Non-pigmented ciliary epithelial cell (primary cell): ENCODE results near the gene CCDC51.

Experiments
- DNase-seq: peaks from one replicate; pipeline ENCODE4 v3.0.0-alpha.2; 2010; ENCODE audit warnings: low read depth

CCDC51 gene

DNA sequence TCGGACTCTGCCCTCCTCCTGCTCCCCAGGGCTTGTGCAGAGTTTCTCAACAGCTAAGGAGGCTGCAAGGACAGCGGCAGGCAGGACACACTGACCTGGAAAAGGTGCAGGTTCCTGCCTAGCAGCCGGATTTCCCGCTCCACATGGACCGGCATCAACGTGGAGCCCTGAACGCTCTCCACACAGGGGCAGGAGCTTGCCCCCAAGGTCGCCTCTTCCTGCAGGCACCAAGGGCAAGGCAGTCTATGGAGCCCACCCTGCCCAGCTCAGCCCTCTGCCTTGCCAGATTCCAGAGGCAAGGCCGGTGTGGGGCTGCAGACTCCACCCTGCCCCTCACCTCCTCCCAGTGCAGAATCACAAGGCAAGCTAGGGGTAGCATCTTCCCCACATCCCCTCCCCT is 20.8 kb downstream of the CCDC51 start:
- DNase-seq = no peak

DNA sequence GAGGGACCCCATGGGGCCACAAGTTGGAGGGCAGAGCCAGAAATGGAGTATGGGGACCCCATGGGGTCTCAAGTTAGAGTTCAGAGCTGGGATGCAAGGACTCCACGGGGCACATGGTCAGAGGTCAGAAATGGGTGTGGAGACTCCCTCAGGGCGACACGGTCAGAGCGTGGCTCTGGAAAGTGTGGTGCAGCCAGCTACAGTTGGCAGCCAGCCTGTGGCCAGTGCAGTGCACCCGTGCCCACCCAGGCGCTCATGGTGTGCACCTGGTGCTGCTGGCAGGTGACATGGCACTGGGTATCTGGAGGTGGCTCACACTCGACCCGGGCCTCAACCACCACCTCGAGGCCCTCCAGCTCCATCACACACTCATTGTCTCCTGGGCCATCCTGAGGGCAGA is 21.3 kb downstream of the CCDC51 start:
- no peak for DNase-seq

DNA sequence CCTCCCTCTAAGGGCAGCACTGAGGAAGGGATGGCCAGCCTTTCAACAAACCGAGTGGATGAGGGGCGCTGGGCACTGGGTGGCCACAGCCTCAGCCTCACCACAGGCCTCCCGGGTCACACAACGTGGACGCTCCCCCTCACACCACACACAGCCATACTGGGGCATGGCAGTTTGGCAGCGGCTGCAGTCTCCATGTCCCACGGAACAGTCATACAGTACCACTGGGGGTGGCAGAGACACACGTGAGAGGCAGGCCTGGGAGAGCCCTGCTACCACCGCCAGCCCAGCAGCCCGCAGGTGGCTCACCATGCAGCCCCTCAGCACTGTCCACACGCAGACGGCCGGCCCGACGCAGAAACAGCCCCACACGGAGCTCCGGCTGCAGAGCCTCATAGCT is 21.8 kb downstream of the CCDC51 start:
- DNase-seq = no peak

DNA sequence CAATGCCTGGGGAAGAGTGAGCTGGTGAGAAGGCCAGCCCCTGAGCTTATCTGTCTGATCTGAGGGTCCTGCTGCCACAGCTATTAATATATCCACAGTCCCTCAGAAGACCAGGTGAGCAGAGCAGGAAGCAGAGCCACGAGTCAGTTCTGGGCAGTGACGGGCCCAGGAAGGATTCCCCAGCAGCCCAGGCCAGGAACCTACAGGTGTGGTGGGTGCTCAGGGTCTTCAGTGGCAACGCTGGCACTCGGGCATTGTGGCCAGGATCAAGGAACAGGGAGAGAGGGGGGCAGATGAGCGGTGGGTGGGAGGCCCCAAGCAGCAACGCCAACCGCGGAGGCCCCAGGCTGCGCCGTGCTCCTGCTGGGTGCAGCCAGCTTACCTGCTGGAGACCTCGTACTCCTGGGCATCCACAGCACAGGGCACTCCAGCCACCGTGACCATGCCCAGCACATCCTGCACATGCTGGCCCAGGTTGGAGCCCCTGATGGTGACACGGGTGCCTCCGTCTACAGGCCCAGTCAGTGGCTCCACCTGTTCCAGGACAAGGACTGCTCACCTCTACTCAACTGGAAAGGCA is 22.3 kb downstream of the CCDC51 start:
- DNase-seq = no peak

DNA sequence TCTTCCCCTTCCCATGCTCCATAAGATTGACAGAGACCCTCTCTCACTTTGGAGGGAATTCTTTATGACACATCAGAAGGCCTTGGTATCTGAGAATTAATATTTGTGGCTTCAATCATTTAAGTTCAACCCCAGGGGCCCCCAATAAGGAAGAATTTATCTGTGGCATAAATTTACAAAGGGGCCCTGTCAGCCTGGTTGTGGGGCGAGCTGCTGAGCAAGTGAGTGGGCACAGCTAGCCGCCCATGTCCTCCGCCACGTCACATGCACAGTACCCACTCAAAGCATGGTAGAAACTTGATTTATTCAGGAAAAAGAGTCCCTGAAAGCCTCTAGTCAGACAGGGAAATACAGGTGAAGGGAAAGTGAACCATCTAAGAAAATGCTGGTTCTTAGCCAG is 23.4 kb downstream of the CCDC51 start:
- DNase-seq = no peak

DNA sequence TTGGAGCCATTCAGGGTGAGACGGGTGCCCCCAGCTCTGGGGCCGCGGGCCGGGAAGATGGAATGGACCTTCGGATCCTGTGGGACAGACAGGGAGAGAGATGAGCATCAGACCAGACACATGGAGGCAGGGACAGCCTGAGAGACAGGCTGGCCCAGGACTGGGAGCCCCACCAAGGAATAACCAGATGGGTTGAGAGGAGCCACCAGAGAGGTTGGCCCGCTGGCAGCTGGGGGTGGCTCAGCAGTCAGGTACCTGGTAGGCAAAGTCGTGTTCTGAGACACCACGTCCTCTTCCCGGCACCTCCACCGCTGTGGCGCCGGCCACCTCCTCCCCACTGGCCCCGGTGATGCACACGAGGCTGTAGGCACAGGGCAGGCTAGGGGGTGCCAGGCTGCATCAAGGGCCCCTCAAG is 23.8 kb downstream of the CCDC51 start:
- no peak for DNase-seq

DNA sequence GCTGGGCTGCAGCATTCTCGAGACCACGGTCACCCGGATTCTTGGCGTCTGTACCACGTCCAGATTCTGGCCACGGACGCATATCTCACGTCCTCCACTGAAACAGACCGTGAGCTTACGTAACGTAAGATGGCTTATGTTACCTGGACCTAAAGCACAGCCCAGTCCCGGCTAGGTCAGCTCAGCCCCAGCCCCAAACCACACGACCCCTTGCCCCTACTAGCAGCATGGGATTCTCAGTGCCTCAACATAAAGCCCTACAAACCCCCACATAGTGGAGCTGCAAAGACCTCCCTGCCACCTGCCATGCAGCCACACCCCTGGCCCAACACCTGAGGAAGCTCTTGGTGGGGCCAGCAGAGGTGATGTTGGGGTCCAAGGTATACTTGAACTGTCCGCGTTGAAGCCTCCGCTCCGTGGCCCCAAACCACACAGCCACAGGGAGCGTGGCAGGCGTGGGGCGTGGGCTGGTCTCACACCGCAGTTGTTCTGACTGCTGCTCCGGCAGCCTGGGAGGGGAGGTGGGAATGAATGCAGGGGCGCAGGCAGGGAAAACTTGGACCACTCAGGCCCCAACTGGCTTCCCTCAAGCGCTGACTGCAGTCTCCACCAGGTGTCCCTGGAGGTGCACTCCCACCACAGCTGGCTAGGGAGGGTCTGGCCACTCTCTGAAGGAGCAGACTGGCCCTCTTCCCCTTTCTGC is 24.5 kb downstream of the CCDC51 start:
- no peak for DNase-seq

DNA sequence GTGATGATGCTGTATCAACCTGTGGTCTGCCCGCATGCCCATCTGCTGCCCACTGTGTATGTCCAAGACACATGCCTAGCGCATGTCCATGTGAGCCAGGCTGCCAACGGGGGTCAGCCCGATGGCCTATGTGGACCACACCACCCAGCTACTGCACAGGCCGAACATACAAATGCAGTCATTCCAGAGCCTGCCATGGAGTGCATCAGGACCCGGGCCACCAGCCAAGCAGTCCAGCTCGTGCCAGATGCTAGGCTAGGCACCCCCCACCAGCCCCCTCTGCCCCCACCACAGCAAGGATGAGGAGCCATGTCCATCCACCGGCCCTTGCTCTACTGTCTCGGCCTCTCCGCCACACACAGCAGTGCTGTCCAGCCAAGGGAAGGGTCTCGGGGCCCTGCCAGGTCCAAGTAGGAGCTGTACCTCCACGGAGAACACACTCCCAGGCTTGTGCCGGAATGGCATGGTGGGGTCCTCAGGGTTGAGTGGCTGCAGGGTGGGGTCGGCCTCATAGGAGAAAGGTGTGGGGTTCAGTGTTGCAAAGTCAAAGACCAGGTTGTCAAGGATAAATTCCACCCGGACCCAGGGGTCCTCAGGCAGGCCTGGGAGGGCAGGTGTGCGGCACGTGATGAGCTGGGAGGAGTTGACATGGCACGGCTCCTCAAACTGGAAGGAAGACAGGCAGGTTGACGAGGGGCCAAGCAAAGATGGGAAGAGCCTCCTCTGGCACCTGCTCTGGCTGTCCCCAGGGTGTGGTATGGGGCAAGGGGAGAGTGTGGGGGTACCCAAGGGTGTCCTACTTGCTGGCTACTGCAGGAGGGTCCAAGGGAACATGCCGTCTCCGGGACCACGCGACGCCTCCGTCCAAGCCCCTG is 25.3 kb downstream of the CCDC51 start:
- no peak for DNase-seq

DNA sequence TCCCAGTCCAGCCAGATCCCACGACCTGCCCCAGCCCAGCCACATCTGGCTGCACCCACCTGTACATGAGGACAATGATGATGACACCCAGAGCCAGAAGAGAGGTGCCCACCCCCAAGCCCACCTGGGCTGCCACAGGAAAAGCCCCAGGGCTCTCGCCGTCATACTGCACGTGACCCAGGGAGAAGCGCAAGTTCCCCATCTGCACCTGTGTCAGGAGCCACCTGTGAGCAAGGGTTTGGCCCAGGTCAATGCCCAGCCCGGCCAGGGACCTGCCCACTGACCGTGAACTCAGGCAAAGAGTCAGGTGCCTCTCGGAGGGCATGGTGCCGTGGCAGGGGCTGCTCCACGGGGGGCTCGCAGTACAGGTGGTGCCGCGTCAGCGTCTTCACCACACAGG is 26.3 kb downstream of the CCDC51 start:
- no peak for DNase-seq

DNA sequence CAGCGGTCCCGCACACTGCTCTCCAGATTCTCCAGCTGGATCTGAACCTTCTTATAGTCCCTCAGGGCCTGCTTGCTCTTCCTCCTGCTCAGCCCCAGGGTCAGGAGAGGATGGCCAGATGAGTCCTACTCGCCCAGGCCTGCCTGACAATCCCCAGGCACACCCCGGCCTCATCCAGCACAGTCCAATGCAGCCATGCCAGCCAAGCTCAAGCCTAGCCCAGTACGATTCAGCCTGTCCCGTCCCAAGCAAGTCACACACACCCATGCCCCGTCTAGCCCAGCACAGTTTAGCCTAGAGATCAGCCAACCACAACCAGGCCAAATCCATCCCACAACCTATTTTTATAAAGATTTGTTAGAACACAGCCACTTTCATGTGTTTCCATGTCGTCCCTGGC is 26.8 kb downstream of the CCDC51 start:
- no peak for DNase-seq

DNA sequence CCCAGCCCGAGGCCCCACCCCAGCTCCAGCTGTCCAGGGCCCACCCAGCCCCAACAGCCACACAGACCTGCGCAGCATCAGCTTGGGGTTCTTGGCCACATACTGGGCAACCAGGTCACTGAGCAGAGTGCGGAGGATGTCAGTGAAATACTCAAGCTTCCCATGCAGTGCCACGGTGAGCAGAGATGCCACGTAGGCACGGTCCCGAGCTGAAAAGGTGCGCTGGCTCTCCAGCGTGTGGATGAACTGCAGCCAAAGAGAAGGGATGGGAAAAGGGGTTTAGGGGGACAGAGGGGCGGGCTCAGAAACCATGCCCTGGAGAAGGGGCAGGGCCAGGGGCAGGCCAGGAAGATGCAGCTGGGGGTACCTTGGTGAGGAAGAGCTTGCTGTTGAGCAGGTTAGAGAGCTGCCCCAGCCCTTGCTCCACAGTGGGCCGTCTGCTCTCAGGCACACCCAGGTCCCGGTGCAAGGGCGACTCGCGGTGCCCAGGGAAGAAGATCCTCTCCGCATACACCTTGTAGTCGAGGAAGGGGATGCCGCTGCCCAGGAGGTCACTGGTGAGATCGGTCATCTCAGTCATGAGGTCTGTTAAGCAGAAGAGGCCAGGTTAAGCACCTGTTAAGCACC is 27.4 kb downstream of the CCDC51 start:
- DNase-seq = no peak

DNA sequence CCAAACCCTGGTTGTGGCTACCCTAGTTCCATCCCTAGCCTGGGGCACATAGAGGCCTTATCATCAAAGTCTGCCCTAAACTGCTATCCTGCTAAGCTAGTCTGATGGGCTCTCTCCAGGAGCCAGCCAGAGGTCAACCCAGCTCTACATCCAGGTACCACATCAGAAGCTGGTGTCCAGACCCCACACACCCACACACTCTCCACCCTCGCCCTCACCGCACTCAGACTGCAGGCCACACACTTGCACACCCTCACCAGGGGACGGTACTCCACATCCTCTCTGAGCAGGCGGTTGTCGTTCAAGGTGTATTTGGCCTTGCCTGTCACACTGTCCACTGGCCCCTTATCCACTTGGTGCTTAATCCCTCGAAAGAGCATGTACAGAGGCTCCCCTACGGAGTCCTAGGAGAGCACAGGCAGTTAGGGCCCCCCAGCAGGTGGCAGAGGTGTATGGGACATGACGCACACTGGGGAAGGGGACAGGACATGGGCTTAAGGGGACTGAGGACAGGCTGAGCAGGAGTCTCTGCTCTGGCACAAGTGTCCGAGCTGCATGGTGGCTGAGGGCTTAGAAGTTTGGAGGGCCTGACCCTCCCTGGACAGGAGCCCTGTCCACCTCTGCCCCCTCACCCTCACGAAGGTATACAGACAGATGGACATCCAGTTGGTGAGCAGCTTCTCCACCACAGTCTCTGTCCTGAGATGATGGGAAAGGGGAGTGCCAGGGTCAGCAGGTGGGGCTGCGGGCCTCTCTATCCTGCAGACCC is 28.1 kb downstream of the CCDC51 start:
- no peak for DNase-seq

DNA sequence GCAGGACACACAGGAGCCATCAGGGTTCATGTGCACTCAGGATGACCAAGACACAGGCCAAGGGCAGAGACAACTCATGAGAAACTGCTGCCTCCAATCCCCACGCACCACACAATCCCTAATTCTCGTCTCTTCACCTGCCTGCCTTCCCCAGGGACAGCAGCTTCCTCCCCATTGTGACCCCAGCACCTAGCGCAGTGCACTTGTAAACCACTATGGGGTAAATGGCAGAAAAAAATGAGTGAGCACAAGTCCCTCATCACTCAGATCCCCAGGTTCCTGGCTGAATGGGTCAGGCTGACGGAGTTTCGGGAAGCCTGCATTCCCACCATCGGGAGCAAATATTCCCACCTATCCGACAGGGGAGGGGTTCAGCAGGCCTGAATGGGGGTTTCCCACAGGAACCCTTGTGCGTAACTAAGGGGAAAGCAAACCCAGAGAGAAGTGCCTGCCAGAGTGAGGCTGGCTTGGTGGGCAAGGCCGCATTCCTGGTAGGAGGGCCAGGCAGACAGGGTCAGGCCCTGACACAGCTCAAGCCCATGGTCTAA is 28.8 kb downstream of the CCDC51 start:
- no peak for DNase-seq

DNA sequence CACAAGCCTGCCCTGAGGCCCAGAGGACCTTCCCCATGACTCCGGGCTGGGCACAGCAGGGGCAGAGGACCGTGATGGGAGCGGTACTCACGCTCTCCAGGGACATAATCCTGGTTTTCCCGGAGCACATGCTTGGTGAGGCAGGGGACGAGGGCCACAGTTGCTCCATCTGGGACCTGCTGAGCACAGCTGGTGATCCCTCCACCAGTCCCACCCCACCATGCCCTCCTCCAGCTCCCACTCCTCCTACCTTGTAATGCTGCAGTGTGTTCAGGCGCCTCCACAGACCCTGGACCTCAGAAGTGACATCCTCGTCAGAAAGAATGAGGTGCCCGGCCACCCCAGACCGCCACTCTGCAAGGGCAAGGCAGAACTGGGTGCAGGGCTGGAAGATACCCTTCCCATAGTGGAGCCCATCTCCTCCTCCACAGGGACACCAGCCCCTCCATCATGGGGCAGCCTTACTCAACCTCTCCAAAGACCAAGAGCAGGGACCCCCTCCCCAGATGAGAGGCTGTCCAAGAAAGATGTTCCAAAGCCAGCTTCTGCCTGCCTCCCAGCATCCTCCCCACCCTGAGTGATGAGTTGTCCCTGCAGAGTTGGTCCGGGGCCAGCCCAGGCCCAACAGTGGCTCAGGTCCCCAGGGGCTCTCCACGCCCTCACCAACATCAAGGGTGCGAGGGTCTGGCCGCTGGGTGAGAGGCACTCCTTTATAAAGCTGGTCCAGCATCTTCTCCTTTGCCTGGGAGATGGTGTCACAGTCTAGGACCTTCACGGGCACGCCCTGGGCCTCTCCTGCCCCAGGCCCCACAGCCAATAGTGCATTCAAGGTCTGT is 29.5 kb downstream of the CCDC51 start:
- no peak for DNase-seq

DNA sequence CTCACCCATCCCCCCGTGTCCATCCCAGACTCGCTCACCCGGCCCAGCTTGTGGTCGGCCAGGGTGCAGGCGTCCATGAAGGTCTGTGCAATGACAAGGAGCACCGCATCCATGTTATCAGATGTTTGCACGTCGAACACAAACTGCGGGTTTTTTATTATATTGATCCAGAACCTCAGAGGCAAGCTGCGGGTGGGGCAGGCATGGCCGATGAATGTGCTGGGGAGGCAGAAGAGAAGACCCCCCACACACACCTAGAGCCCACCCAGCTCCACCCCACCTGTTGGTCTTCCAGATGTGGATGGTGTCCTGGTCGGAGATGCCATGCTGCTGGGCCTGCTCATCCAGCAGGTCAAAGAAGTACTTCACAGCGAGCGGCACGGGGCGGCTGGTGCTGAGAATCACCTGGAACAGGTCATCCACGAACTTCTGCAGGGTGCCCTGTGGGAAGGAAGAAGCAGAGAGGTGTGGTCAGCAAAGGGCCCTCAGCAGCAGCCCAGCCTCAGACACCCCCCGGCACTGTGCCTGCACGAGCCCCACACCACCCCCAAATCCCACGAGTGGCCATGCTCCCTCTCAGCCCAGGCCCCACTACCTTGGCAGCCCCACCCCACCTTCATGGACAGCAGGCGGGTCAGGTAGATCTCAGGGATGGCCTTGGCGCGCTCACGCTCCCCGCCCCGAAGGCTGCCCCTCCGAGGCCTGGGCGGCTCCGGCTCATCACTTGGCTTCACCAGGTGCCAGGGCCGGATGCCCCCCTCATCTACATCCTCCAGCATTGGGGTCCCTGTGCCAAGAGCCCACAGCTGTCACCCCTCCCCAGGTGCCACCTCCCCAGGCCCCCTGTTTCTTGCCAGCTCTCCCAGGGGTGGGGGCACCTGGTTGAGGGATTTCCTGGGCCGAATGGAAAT is 30.4 kb downstream of the CCDC51 start:
- DNase-seq = no peak

DNA sequence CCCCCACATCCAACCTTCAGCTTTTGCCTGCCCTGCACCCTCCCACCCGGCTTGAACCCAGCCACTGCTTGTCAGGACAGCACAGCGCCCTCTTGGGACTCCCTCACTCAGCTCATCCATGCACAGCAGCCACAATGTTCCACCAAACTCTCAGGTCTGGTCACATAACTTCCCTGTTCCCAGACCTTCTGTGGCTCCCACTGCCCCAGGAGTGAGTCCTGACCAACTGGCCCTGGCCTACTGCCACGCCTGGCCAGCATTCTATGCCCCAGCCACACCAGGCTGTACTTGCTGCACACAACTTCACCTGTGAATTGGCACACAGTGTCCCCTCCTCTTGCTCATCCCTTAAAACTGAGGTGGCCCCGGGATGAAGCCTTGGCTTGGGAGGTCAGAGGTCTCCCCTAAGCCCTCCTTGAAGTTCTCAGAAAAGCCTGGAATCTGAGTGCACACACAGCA is 31.1 kb downstream of the CCDC51 start:
- no peak for DNase-seq

DNA sequence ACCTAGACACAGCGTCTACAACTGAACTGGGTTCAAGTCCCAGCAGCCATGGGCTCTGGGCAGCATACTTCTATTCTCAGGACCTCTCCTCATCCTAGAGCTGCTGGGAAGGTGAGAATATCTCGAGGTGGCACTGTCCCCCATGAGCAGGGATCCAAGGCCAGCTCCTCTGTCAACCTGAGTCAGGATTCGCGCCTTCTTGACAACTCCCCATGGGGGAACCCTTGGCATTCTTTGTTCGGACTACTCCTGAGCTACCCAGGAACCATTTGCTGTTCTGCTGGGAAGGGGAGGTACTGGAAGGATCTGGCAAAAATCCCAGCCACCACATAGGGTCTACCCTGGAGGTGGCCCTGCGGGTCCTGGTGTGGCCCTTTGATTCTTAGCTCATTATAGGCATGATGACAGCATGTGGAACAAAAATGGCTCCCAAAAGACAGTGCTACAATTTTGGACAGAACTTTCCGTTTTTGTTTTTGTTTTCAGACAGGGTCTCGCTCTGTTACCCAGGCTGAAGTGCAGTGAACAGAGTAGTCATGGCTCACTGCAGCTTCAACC is 32.3 kb downstream of the CCDC51 start:
- DNase-seq = no peak

DNA sequence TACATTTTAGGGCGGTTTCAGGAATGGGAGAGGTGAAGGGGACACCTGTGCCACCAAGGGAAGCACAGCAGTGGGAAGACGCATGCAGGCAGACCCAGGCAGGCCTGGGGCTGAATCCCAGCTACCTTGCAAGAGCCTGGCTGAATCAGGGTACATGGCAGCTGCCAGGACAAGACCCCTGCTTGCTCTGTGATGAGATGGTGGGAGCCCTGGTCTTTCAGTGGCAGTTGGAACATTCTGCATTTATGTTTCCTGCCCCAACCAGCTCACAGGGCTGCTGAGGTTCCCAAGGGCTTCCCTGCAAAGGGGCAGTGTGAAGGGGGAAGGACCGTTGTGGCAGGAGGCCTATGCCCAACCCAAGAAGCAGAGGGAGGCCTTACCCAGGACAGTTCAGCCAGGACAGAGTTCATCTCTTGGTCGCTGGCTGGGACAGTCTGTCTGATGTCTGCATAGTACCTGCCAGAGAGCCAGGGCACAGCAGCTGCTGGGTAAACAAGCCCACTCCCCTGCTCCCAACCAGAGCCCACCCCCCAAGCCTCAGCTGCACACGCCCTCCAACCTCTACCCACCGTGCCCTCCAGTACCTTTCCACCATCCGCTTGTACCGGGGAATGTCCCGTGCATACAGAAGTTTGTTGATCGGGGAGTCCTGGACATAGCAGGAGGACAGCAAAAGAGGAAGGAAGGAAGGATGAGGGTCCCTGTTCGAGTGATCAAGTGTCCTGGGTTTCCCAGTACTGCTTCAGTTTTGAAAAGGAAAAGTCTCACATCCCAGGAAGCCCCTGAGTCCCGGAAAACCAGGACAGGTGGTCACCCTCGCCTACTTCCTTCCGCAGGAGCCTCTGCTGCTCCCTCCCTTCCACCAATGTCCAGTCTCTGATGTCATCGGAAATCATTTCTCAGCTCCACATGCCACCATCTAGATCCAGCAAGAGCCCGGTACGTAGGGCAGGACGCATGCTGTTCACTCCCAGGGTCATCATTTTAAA is 33.2 kb downstream of the CCDC51 start:
- no peak for DNase-seq
